ENCODE measurements around the gene FRAT1. TPM values are rescaled to one million over a fixed set of nuclear protein-coding genes. Genes with fewer than 3 reads are reported as not detected.

FRAT1 gene
- total RNA-seq, 1 experiment from 2014 or later: 2.4 TPM

DNA sequence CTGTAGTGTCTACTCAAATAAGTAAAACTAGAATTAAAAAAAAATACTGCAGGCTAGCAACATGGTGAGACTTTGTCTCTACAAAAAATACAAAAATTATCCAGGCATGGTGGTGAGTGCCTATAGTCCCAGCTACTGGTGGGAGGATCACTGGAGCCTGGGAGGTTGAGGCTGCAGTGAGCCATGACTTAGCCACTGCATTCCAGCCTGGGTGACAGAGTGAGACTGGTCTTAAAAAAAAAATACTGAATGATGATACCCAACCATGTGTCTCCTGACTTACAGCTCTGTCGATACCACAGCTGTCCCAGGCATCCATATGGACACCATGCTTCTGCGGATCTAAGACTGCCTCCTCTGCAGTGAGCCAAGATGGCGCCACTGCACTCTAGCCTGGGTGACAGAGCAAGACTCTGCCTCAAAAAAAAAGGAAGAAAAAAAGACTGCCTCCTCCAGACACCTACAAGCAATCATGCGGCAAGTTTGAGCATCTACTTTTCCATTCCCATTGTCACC is 7.9 kb upstream of the FRAT1 start:
- no peaks in the 10 kb centered on the region for H3K27me3 ChIP-seq (ENCODE audit: insufficient read depth, low read depth)
- no peak for TF ChIP-seq EZH2 (IDR thresholded peaks at IDR 0.05; ENCODE audit: low read depth)
- TF ChIP-seq, protein P1, sequence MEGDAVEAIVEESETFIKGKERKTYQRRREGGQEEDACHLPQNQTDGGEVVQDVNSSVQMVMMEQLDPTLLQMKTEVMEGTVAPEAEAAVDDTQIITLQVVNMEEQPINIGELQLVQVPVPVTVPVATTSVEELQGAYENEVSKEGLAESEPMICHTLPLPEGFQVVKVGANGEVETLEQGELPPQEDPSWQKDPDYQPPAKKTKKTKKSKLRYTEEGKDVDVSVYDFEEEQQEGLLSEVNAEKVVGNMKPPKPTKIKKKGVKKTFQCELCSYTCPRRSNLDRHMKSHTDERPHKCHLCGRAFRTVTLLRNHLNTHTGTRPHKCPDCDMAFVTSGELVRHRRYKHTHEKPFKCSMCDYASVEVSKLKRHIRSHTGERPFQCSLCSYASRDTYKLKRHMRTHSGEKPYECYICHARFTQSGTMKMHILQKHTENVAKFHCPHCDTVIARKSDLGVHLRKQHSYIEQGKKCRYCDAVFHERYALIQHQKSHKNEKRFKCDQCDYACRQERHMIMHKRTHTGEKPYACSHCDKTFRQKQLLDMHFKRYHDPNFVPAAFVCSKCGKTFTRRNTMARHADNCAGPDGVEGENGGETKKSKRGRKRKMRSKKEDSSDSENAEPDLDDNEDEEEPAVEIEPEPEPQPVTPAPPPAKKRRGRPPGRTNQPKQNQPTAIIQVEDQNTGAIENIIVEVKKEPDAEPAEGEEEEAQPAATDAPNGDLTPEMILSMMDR (conservative IDR thresholded peaks at IDR 0.05): no peak
- no peaks in the 10 kb centered on the region for H3K79me2 ChIP-seq (ENCODE audit: low read depth)
- H3K4me1 ChIP-seq (replicated peaks; ENCODE audit: insufficient read depth): no peaks in the 10 kb centered on the region
- H3K36me3 ChIP-seq (ENCODE audit: low read depth): no peaks in the 10 kb centered on the region
- H3K9me2 ChIP-seq (ENCODE audit: insufficient read depth): no peaks in the 10 kb centered on the region
- no peaks in the 10 kb centered on the region for H4K20me1 ChIP-seq (ENCODE audit: insufficient read depth)
- POLR2A ChIA-PET (ENCODE audit: unreplicated experiment): no interaction called here
- no peak overlapping the region for H3K27ac ChIP-seq
- H3K4me2 ChIP-seq: no peak overlapping the region
- H2AFZ ChIP-seq: no peak overlapping the region
- CTCF ChIA-PET: no interaction called here
- H3F3A ChIP-seq (ENCODE audit: insufficient read depth, low read depth): no peaks in the 10 kb centered on the region
- no peak for DNase-seq
- intact Hi-C loops (cut with micrococcal nuclease; ENCODE audit: unreplicated experiment): no loop called here
- no peaks in the 10 kb centered on the region for H3K9me3 ChIP-seq (ENCODE audit: insufficient read depth, low read depth)
- no peak overlapping the region for H3K4me3 ChIP-seq
- no TSS peak for BruUV-seq (replicated peaks)

DNA sequence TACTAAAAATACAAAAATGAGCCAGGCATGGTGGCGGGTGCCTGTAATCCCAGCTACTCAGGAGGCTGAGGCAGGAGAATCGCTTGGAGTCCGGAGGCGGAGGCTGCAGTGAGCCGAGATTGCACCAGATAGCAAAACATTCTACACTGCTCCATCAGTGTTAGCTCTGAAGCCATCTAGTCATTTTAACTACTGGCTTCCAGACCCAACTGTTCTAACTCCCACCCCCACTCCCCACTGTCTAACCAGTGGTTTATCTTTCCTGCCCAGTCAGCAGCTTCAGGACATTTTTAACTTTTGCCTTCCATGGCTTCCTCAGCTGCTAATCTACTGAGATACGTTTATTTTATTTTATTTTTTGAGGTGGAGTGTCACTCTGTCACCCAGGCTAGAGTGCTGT is 6.2 kb upstream of the FRAT1 start:
- H3K27me3 ChIP-seq (ENCODE audit: insufficient read depth, low read depth): no peaks in the 10 kb centered on the region
- no peak overlapping the region for H2AFZ ChIP-seq
- DNase-seq: no peak
- no TSS peak for BruUV-seq (replicated peaks)
- POLR2A ChIA-PET (ENCODE audit: unreplicated experiment): no interaction called here
- H3K79me2 ChIP-seq (ENCODE audit: low read depth): no peaks in the 10 kb centered on the region
- no peak overlapping the region for H3K27ac ChIP-seq
- no peaks in the 10 kb centered on the region for H3K9me3 ChIP-seq (ENCODE audit: insufficient read depth, low read depth)
- no peaks in the 10 kb centered on the region for H4K20me1 ChIP-seq (ENCODE audit: insufficient read depth)
- intact Hi-C loops (cut with micrococcal nuclease; ENCODE audit: unreplicated experiment): no loop called here
- H3K4me2 ChIP-seq: no peak overlapping the region
- no peak overlapping the region for H3K4me3 ChIP-seq
- H3K36me3 ChIP-seq (ENCODE audit: low read depth): no peaks in the 10 kb centered on the region
- no peaks in the 10 kb centered on the region for H3F3A ChIP-seq (ENCODE audit: insufficient read depth, low read depth)
- CTCF ChIA-PET: no interaction called here
- no peaks in the 10 kb centered on the region for H3K9me2 ChIP-seq (ENCODE audit: insufficient read depth)
- TF ChIP-seq, protein P1 (conservative IDR thresholded peaks at IDR 0.05): no peak
- no peak for TF ChIP-seq EZH2 (IDR thresholded peaks at IDR 0.05; ENCODE audit: low read depth)
- no peaks in the 10 kb centered on the region for H3K4me1 ChIP-seq (replicated peaks; ENCODE audit: insufficient read depth)

DNA sequence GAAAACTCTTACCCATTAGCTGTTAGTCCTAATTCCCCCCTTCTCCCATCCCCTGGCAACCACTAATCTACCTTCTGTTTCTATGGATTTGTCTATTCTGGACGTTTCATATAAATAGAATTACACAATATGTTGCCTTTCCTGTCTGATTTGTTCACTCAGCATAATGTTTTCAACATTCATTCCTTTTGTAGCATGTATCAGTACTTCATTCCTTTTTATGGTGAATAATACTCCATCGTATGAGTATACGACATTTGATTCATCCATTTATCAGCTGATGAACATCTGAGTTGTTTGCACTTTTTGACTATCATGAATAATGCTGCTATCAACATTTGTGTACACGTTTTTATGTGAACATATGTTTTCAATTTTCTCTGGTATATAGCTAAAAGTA is 4.4 kb upstream of the FRAT1 start:
- intact Hi-C loops (cut with micrococcal nuclease; ENCODE audit: unreplicated experiment): no loop called here
- H3K9me2 ChIP-seq (ENCODE audit: insufficient read depth): no peaks in the 10 kb centered on the region
- no peak overlapping the region for H2AFZ ChIP-seq
- no peak for DNase-seq
- ChIA-PET CTCF (no interaction called here), POLR2A (ENCODE audit: unreplicated experiment) (no interaction called here)
- BruUV-seq (replicated peaks): no TSS peak
- TF ChIP-seq, protein P1 (conservative IDR thresholded peaks at IDR 0.05): no peak
- no peak for TF ChIP-seq EZH2 (IDR thresholded peaks at IDR 0.05; ENCODE audit: low read depth)
- H3K4me1 ChIP-seq (replicated peaks; ENCODE audit: insufficient read depth): no peaks in the 10 kb centered on the region
- no peak overlapping the region for H3K4me3 ChIP-seq
- H3K79me2 ChIP-seq (ENCODE audit: low read depth): no peaks in the 10 kb centered on the region
- no peak overlapping the region for H3K4me2 ChIP-seq
- no peaks in the 10 kb centered on the region for H3K27me3 ChIP-seq (ENCODE audit: insufficient read depth, low read depth)
- no peaks in the 10 kb centered on the region for H3F3A ChIP-seq (ENCODE audit: insufficient read depth, low read depth)
- H3K27ac ChIP-seq: no peak overlapping the region
- no peaks in the 10 kb centered on the region for H3K36me3 ChIP-seq (ENCODE audit: low read depth)
- no peaks in the 10 kb centered on the region for H3K9me3 ChIP-seq (ENCODE audit: insufficient read depth, low read depth)
- H4K20me1 ChIP-seq (ENCODE audit: insufficient read depth): no peaks in the 10 kb centered on the region
